Esophagus muscularis mucosa (tissue), 3 donors: Measurements from ENCODE around the gene FREM2.

Experiments used
- CTCF ChIP-seq, 3 experiments: fragments of 200-600 bp in 2 of 3; fragments of 450-650 bp in 1 of 3; sonication (generic) in 2 of 3; IDR thresholded peaks; one replicate each; pipeline ENCODE4 v1.5.1; 2017 to 2019; ENCODE audit warnings: antibody characterized with exemption in 3 of 3, mild to moderate bottlenecking in 2 of 3, moderate library complexity in 1 of 3
- POLR2A ChIP-seq: fragments of 450-650 bp; IDR thresholded peaks from one replicate; pipeline ENCODE4 v1.6.1; 2017; ENCODE audit warnings: antibody characterized with exemption, moderate library complexity, mild to moderate bottlenecking, low read depth
- POLR2AphosphoS5 ChIP-seq, 2 donors: sonication (generic); formaldehyde crosslinking; IDR thresholded peaks; one replicate each; pipeline ENCODE4 v1.6.1; 2017; ENCODE audit warnings: antibody characterized with exemption in 2 of 2

GRCh38 chr13:38671980-38672379 is 14.9 kb upstream of the FREM2 start:
- TF ChIP-seq POLR2A (no peak), CTCF (IDR thresholded peaks at IDR 0.05) (no peak), POLR2AphosphoS5 (IDR thresholded peaks at IDR 0.05) (no peak)
